EH (cell line): Measurements from ENCODE around the gene FBXW7.

Experiments
- DNase-seq: peaks from one replicate; pipeline ENCODE4 v3.0.0-alpha.2; 2015; ENCODE audit warnings: low read depth

The FBXW7 gene

DNA sequence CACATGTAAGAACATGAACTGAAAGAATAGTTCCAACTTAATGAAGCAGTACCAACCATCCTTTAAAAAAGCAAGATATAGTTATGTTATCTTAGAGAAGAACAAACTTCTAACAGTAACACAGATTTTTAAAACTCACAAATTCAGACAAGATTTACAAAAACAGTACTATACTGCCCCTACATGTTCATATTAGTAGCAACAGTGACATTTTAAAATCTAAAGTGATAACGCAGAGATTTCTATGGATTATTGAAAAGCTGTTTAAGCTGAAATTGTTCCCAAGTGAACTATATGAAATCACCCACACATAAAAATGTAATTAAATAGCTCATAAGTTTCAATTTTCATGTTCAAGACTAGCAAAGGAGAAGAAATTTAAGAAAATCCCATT lies 166.0 kb downstream of the FBXW7 start:
- DNase-seq: peak; percentile 18

GRCh38 chr4:152369203-152369901 lies 166.5 kb downstream of the FBXW7 start:
- DNase-seq: no peak

GRCh38 chr4:152368001-152368400 lies 167.9 kb downstream of the FBXW7 start:
- no peak for DNase-seq

DNA sequence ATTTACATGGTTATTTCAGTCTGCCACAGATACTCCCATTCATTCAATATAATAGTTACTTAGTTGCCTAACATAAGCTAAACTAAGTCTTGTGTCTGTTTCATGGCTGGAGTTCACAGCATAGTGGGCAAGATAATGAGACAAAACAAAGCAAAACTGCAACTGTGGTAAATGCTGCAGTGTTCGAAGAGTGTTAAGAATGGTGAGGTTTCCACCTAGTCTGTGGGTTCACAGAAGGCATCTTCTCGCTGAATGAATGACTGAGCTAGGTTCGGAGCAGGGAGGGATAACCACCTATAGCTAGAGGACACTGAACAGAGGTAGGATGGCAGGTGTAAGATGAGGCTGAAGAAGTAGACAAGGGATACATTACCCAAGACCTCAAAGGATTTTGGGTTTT lies 171.0 kb downstream of the FBXW7 start:
- DNase-seq: no peak

DNA sequence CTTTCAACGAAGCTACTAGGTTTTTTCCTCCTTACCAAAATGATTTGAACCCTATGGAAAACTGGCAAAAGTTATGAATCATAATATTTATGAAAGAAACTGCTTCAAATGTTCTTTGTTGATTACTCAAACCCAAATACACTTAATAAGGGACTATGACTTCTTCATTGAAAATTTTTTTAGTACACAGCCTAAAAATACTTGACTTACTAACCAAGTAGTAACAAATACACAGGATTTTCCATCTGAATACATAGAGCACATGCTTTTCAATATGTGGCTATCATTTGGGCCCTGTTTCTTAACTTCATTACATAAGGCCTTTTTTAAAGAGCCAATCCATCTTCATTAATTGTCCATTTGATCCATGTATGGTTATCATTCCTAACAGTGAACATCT lies 171.5 kb downstream of the FBXW7 start:
- no peak for DNase-seq

DNA sequence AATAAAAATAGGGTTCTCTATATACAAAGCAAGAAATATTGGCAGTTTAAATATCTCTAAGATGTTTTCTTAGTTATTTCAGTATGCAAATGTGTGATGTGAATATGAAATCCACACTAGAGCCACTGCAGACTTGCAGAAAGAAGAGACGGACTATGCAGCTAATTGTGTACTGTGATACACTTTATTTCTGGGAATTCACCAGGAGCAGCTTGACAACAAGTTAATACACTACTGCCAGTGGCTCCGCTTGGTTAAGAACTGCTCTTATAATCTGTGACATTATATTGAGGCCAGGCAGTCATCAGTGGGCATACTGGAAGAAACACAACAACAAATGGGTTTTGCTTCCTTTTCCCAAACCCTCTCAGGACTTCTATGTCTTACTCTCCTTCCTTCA lies 172.0 kb downstream of the FBXW7 start:
- DNase-seq: no peak

GRCh38 chr4:152363086-152363485 lies 172.8 kb downstream of the FBXW7 start:
- peak; percentile 85 for DNase-seq

DNA sequence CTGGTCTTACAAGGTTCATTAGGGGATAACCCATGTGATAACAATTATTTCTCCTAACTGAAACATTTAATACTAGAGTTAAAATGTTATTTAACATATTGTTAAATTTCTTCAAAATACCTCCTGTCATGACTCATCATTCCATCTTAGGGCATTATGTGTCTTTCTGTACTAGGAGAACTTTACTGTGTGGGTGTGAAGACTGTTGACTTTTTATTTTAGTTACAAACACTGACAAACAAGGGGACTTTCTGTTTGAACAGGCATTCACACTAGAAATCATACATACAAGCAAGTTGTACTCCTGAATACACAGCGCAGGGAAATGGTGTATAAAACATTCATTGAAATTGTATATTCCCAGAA lies 175.9 kb downstream of the FBXW7 start:
- peak; percentile 36 for DNase-seq

- no peak for DNase-seq
Measured at GRCh38 chr4:152359208-152360044, 176.5 kb downstream of the FBXW7 start.

DNA sequence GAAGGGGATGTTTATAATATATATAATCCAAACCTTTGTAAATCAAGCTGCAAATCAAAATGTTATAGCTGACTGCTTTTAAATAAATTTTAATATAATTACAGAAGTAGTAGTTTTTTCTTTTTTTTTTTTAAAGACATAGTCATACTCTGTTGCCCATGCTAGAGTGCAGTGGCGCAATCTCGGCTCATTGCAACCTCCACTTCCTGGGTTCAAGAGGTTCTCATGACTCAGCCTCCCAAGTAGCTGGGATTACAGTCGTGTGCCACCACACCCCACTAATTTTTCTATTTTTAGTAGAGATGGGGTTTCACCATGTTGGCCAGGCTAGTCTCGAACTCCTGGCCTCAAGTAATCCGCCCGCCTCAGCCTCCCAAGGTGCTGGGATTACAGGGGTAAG lies 178.7 kb downstream of the FBXW7 start:
- DNase-seq: peak; percentile 64

- peak; percentile 67 for DNase-seq
Measured at GRCh38 chr4:152356428-152357034, 179.4 kb downstream of the FBXW7 start.

GRCh38 chr4:152352622-152353116 lies 183.2 kb downstream of the FBXW7 start:
- peak; percentile 97 for DNase-seq

- no peak for DNase-seq
Measured at GRCh38 chr4:152352215-152352614, 183.7 kb downstream of the FBXW7 start.

GRCh38 chr4:152351080-152351479 lies 184.8 kb downstream of the FBXW7 start:
- no peak for DNase-seq

- DNase-seq: no peak
Measured at GRCh38 chr4:152348670-152349069, 187.2 kb downstream of the FBXW7 start.

- DNase-seq: no peak
Measured at GRCh38 chr4:152346979-152347378, 188.9 kb downstream of the FBXW7 start.

- DNase-seq: no peak
Measured at GRCh38 chr4:152346526-152346925, 189.4 kb downstream of the FBXW7 start.

DNA sequence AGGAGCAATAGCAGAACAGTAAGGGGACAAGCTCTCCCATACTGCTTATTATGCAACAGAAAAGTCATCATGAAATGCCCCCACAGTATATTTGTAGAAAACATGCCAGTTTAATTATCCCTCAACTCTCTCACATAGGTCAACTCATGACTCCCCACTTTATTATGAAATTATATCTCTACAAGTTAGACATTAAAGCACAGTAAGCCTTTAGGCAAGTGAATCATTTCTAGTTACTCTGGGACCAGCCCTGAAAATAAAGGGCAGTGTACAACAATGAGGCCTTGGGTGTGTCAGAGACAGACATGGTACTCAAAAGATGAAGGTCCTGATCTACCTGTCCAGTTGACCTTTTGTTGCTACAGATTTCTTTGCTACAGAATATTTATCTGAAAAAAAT lies 191.9 kb downstream of the FBXW7 start:
- DNase-seq: peak; percentile 27

DNA sequence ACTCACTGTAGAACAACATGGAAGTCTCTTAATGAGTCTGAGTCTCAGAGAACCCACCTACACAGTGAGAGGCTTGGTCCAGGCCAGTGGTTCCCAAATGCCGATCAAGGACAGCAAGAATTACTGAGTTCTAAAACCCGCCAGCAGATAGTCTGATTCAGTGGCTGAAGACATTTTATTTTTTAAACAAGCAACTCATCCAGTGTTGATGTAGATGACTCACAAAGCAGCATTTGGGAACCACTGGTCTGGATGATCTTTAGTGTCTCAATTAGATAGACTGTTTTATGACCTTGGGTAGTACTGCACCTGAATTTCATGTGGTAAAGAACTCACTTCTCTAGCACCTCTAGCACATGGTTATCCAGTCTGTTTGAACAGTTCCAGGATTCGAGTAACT lies 193.6 kb downstream of the FBXW7 start:
- DNase-seq: peak; percentile 72

GRCh38 chr4:152340818-152341217 lies 195.1 kb downstream of the FBXW7 start:
- no peak for DNase-seq

GRCh38 chr4:152339576-152339975 lies 196.3 kb downstream of the FBXW7 start:
- no peak for DNase-seq

- no peak for DNase-seq
Measured at GRCh38 chr4:152334931-152335330, 201.0 kb downstream of the FBXW7 start.

- no peak for DNase-seq
Measured at GRCh38 chr4:152331042-152331441, 204.8 kb downstream of the FBXW7 start.
